Right lobe of liver (tissue), 4 donors: ENCODE measurements around the gene NGF.

Experiments
- CTCF ChIP-seq, 4 donors: fragments of 200-600 bp in 3 of 4; fragments of 450-650 bp in 1 of 4; IDR thresholded peaks; one replicate each; pipeline versions ENCODE4 v1.5.1 to v1.8.0; 2016 to 2022; ENCODE audit warnings: antibody characterized with exemption in 4 of 4, mild to moderate bottlenecking in 2 of 4
- POLR2A ChIP-seq: fragments of 450-650 bp; IDR thresholded peaks from one replicate; pipeline ENCODE4 v1.6.1; 2017; ENCODE audit warnings: antibody characterized with exemption, mild to moderate bottlenecking
- donor health status: DM: no; HTN: no; CAD: no.
- donor health status: DM: no; HTN: no; CAD: no.
- donor health status: DM: no; HTN: yes; CAD: no.

GRCh38 chr1:115313182-115313581, 24.9 kb downstream of the NGF start:
- TF ChIP-seq CTCF (IDR thresholded peaks at IDR 0.05) (no peak), POLR2A (no peak)
